GM23248 (cell line): ENCODE data around the gene CDH4.

Experiments
- EZH2 ChIP-seq: fragments of 200-600 bp; sonication (generic); IDR thresholded peaks from 2 replicates; pipeline ENCODE4 v1.6.1; 2018; ENCODE audit warnings: antibody characterized with exemption, mild to moderate bottlenecking; ENCODE audit not compliant: insufficient read depth, poor library complexity, severe bottlenecking
- EZH2phosphoT487 ChIP-seq: fragments of 200-600 bp; sonication (generic); IDR thresholded peaks from 2 replicates; pipeline ENCODE4 v1.6.1; 2018; ENCODE audit warnings: antibody characterized with exemption, moderate library complexity, mild to moderate bottlenecking, low read depth; ENCODE audit not compliant: insufficient read depth

DNA sequence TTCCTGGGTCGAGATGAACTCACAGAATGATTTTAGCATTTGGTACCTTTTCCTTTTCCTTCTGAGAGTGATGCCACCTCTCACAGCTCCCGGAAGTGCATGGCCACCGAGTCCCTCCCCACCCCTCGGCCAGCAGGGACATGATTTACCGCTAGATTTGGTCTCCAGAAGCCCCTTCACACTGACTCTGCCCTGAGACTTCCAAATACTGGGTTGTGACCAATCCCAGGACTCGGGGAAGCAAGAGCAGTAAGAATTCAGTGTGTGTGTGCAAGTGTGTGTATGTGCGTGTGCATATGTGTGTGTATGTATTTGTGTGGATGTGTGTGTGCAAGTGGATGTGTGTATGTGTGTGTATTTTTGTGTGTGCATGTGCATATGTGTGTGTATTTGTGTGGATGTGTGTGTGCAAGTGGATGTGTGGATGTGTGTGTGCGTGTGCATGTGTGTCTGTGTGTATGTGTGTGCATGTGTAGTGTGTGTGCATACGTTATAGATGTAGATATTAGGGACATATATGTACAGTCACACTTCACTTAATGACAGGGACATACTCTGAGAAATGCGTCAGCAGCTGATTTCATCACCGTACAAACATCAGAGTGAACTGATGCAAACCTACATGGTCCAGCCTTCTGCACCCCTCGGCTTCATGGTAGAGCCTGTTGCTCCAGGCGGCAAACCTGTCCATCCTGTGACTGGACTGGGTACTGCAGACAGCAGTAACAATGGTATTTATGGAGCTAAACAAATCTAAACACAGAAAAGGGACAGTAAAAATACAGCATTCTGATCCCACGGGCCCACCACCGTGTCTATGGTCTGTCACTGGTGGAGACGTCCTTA is 439.2 kb downstream of the CDH4 start:
- no peak for TF ChIP-seq EZH2
- TF ChIP-seq EZH2phosphoT487: no peak
